ENCODE measurements around the gene CHRNA1. TPM values are rescaled to one million over a fixed set of nuclear protein-coding genes. Genes with fewer than 3 reads are reported as not detected.

Gene CHRNA1
- total and polyA plus RNA-seq, 9 of the 15 experiments (the other 6 are each of a cell fraction or from before 2014, with no cell fraction given) = not detected

DNA sequence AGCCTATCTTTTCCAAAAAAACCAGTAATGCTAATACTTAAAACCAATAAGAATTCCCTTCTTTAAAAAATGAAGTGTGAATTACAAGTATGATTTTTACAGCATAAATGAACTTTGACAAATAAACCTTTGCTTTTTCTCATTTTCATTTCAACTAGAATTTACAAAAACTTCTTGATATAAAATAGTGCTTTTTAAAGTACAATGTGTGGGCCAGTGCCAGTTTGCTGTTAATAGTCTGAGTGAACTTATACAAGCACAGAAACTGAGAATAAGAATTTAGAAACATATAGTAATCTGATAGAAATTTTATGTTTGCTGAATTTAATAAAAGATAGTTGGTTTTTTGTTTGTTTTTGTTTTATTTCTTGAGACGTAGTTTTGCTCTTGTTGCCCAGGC lies 43.7 kb upstream of the CHRNA1 start (continued):
- TF ChIP-seq ZNF592 (IDR thresholded peaks at IDR 0.05) (no peak), RAD51 (IDR thresholded peaks at IDR 0.05; ENCODE audit: borderline replicate concordance, low read depth) (no peak), DACH1 (IDR thresholded peaks at IDR 0.05; ENCODE audit: partially characterized antibody) (no peak), CCAR2 (IDR thresholded peaks at IDR 0.05; ENCODE audit: low read depth, low read length) (no peak), TCF7L2 (IDR thresholded peaks at IDR 0.05; ENCODE audit: low read depth, low read length) (no peak)
- TF ChIP-seq, protein P1, sequence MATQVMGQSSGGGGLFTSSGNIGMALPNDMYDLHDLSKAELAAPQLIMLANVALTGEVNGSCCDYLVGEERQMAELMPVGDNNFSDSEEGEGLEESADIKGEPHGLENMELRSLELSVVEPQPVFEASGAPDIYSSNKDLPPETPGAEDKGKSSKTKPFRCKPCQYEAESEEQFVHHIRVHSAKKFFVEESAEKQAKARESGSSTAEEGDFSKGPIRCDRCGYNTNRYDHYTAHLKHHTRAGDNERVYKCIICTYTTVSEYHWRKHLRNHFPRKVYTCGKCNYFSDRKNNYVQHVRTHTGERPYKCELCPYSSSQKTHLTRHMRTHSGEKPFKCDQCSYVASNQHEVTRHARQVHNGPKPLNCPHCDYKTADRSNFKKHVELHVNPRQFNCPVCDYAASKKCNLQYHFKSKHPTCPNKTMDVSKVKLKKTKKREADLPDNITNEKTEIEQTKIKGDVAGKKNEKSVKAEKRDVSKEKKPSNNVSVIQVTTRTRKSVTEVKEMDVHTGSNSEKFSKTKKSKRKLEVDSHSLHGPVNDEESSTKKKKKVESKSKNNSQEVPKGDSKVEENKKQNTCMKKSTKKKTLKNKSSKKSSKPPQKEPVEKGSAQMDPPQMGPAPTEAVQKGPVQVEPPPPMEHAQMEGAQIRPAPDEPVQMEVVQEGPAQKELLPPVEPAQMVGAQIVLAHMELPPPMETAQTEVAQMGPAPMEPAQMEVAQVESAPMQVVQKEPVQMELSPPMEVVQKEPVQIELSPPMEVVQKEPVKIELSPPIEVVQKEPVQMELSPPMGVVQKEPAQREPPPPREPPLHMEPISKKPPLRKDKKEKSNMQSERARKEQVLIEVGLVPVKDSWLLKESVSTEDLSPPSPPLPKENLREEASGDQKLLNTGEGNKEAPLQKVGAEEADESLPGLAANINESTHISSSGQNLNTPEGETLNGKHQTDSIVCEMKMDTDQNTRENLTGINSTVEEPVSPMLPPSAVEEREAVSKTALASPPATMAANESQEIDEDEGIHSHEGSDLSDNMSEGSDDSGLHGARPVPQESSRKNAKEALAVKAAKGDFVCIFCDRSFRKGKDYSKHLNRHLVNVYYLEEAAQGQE (IDR thresholded peaks at IDR 0.05; ENCODE audit: borderline replicate concordance) = no peak
- TF ChIP-seq, protein P1 (CRISPR knock-in tag; IDR thresholded peaks at IDR 0.05; ENCODE audit: low read depth) = no peak
- TF ChIP-seq, protein P2, sequence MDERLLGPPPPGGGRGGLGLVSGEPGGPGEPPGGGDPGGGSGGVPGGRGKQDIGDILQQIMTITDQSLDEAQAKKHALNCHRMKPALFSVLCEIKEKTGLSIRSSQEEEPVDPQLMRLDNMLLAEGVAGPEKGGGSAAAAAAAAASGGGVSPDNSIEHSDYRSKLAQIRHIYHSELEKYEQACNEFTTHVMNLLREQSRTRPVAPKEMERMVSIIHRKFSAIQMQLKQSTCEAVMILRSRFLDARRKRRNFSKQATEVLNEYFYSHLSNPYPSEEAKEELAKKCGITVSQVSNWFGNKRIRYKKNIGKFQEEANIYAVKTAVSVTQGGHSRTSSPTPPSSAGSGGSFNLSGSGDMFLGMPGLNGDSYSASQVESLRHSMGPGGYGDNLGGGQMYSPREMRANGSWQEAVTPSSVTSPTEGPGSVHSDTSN (CRISPR knock-in tag; IDR thresholded peaks at IDR 0.05; ENCODE audit: low read depth) = no peak
- TF ChIP-seq, protein P2 (tag; conservative IDR thresholded peaks at IDR 0.05; ENCODE audit: low read depth) = no peak

Data from K562 (cell line).